Femur (tissue), 1 donor: ENCODE data around the gene RIPOR2.
"Not testable (repeated sequence)": the region's sequence is repeated elsewhere in the genome, so short reads cannot be mapped to it uniquely, and the experiment has no call there.

Source experiments
- DNase-seq: peaks from one replicate; pipeline ENCODE4 v3.0.0-alpha.2; 2017

Gene RIPOR2

DNA sequence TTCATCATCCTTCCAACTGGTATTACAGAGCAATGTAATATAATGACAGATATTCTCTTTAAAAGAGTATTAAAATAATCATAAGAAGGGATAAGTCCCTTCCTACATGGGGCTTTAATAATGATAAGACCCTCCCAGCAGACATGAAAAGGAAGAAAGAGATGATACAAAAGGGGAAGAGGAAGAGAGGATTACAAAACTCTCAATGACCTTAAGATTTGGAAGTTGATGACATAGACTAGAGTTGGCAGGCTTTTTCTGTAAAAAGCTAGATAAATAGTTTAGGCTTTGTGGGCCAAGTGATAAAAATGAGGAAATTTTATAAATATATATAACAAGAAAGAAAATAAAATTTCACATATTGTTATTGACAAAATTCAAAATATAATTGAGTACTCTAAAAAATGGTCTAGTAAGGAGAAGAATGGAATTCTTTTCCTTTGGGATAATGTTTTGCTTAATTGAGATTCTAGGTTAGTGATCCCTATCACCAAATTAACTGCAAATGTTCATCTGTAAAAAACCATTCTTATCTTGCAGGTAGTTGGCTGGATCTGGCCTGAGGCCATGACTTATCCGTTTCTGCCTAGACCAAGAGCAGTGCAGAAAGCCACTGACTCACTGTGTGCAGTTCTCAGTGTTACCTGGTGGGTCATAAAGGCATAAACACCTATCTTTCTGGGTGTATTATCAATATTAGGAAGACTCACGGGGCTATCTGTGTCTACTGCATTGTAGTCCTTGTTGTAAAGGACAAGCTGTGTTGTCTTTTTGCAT lies 11.0 kb downstream of the RIPOR2 start:
- no peak for DNase-seq

DNA sequence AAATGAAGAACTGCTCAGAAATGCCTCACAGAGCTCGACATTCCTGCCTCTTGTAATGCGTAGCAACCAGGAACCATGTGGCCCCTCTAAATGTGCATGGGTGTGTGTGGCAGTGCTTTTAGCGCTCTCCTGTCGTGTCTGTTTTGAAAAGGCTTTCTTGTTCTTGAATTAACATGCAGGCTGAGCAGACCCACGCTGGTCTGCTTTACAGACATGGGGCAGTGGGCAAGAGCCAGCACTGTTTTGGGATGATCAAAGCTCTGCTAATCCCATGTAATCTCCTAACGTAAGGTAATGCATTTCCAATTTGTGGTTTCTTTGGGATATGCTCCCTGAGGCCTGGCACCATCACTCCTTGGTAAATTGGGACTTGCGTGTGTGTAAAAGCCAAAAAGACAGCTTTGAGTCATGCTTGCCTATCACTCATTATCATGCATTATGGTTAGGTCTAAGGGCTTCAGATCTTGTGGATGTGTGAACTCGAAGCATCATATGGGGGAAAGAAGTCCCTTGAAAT lies 11.8 kb downstream of the RIPOR2 start:
- no peak for DNase-seq

DNA sequence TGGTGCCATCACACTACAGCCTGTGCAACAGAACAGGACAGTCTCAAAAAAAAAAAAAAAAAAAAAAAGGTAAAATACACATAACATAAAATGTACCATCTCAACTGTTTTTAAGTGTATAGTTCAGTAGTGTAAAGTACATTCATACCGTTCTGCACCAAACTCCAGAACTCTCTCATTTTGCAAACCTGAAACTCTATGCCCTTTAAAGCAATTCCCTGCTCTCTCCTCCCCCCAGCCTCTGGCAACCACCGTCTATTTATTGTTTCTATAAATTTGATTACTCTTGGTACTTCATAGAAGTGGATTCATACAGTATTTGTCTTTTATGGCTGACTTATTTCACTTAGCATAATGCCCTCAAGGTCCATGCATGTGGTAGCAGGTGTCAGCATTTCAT lies 12.9 kb downstream of the RIPOR2 start:
- no peak for DNase-seq

DNA sequence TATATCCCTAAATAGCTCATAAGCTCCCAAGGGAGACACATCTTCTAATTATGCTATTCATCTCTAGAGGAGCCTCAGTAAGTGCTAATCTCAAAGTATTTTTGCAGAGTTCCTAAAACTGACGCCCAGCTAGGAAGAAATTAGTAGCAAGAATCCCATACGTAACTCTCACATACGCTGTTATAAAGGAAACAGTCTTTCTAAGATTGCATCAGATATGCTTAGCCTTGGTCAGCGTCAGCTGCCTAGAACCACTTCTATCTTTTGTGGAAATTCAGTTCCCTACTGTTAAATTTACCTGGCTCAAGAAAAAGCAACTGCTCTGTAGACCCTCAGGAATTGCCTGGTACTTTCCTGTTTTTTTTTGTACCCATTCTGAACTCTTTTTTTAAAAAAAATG lies 13.6 kb downstream of the RIPOR2 start:
- DNase-seq: no peak

DNA sequence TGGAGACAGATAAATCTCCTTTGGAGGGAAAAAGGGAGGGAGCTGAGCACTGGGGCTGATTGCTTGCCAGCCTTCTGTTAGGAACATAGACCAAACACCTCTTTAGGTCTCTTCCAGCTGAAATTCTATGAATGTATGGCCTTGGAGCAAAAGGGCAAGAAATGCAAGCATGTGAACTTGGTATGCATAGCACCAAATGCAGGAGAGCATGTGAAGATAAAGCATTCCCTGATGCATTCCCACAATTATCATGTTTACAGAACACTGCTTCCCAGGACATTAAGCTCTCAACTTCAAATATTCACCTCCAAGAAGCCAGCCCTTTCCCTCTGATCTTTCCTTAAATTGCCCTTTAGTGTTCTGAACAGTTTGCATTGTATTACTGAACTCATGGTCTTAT lies 15.6 kb downstream of the RIPOR2 start:
- DNase-seq: no peak

DNA sequence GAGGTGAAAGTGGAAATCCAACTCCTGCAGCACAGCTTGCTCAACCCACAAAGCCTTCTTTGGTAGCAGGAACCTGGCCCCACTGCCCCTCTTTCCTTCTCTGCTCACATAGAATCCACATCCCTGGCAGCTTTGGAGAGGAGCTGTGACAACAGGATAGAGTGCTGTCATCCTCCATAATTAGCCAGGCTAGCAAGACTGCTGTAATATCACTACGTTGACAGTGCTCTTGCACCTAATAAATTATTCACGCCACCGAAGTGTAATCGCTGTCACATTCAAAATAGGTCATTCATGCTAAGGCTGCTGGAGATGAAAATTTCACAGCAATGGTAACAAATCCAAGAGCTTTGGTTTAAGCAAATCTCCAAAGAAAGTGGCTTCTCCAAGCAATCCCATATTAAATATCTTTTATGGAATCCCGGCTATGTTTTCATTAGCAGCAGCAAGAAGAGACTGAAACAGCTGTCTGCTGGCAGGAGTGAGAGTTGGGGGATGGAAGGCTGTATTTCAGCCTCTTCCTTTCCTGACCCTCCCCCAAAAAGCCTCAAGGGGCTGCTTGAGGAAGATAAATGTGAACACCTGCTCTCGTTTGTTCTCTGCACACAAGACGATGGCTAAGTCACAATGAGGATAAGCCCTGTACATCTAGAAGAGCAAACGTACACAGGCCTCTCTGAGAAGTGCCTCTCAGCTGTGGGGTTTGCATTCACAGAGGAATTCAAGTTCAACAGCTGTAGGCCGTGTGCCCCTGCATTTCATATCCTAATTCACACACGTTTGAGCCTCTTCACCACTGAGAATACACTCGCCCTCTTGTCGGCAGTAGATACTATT lies 16.5 kb downstream of the RIPOR2 start:
- peak; percentile 76 for DNase-seq

DNA sequence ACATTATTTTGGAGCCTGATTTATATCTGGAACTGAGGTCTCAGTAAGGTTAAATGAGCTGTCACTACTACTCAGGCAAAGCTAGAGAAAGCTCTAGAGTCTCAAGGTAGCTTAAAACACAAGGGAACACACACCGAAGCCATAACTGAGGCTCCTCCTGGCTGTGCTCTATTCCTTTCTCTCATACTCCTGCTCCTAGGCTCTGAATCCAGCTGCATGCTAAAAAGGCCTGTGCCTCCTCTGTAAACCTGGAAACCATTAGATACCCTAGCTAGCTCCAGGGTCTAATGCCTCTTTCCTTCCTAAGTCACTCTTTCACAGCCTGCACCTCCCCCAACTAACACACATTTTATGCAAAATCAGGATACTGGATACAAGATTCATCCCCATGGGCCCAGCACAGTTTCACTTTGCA lies 17.1 kb downstream of the RIPOR2 start:
- no peak for DNase-seq

DNA sequence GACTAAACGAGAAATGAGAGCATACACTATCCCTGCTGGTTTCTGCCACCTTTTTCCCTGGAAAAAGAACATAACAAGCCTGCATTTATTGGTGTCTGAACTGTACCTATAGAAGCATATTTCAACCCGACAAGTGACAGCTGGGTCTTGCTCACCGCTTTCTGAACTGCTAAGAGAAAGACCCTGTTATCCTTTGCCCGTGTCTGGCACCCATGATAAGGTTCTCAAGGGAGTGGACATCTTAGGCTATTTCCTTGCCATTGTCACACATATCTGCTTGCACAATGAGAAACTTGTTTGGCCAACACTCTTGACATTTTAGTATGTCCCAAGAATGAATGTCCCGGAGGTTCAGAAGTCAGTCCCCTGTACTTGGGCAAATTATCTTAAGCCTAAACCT lies 19.3 kb downstream of the RIPOR2 start:
- no peak for DNase-seq

DNA sequence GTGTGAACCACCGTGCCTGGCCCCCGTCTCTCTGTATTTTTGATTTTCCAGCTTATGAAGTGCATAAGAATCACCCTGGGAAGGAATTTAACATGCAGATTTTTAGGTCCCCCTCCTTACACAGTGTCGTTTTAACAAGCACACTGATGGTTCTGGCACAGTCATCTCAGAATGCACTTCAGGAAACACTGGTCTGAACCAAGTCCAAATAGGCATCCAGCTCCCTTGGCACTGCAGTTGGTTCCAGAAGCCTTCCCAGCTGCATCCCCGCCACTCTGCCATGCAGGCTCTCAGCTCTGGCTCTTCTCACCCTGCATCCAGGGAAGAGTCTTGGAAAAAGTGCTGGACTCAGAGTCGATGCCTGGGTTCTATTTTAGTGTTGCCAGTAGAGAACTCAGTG lies 20.1 kb downstream of the RIPOR2 start:
- no peak for DNase-seq

DNA sequence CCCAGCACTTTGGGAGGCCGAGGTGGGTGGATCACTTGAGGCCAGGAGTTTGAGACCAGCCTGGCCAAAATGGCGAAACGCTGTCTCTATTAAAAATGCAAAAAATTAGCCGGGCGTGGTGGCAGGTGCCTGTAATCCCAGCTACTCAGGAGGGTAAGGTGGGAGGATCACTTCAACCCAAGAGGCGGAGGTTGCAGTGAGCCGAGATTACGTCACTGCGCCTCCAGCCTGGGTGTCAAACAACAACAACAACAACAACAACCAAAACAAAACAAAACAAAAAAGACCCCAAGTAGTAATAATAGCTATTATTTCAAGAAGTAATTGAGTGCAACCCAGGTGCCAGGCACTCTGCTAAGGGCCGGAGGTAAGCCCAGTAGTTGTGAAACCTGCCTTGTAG lies 21.7 kb downstream of the RIPOR2 start:
- not testable (repeated sequence) for DNase-seq

DNA sequence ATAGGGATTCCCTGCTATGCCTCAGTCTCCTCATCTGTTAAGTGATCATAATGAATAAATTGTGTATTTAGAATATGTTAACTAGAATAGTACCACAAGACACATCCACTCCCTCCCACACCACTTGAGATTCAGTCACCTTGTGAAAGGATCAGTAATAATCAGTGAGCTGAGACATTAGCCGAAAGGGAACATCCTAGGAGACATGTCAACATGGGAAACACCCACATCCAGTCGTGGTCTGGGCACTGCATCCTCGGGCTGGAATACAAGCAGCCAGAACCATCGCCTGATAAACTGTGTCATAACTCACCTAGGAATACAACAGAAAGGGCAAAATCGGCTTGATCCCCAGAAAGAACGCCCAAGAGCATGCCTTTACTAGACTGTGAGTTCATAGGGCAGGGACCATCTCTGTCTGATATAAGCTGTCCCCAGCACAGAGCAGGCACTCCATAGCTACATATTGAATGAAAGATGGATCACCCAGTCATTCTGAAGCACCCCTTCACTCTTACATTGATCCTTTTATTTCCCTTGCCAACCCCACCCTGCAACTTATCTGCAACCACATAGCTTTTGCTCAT lies 23.9 kb downstream of the RIPOR2 start:
- no peak for DNase-seq

DNA sequence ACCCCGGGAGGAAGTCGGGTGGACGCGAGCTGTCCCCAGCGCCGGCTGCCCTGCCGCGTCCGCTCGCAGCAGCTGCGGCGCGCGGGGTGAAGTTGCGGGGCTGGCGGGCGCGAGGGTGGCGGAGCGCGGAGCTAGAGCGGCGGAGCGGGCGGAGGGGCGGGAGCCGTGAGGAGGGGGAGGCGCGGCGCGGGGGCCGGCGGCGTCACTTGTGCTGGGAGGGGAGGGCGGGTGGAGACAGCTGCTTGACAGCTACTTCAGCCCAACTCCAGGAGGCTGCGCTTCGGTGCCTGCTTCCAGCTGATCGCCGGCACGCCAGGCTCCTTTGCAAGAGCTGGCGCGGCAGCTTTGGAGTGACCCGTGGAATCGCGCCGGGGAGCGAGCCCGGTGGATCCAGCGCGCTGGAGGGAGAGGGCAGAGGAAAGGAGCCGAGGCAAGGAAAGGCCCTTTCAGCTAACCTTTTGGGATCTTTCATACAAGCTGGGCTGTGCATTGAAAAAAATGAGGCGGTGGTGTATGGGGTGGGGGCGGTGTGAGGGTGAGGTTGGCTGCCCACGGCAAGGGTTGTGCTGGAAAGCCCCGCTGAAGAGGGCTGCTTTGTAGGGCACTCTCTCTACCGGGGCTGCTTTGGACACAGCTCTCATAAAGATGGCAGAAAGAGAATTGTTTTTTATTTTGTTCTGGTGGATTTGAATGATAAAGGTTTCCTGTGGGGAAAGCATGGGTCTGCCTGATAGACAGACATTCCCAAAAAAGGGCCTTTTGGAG lies 24.6 kb downstream of the RIPOR2 start:
- peak; percentile 85 for DNase-seq

DNA sequence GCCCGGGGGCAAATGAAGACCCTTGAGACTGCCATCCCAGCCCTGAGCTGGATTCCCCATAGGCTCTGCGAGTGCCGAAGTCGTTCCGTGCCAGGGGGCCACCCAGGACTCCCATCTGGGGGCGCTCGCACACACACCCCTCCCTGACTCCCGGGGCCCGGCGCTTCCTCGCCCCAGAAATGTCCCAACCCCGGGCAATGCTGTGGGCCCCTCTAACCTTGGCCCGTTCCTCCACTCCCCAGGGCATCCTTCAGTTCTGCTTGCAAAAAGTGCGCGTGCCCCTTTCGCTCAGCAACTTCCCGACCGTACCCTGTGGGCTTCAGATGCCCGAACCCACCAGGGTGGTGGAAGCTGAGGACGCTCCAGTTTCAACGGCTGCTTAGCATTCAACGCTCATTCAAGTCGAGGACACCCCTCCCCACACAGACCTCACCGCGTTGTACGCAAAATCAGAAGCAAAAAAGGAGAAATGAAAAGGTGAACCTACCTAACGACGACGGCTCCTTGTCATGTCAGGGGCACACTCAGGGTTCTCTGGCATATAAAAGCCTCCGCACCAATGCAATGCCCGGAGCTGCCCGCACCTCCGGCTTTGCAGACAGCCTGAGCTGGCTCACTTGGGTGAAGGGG lies 25.3 kb downstream of the RIPOR2 start:
- peak; percentile 41 for DNase-seq

DNA sequence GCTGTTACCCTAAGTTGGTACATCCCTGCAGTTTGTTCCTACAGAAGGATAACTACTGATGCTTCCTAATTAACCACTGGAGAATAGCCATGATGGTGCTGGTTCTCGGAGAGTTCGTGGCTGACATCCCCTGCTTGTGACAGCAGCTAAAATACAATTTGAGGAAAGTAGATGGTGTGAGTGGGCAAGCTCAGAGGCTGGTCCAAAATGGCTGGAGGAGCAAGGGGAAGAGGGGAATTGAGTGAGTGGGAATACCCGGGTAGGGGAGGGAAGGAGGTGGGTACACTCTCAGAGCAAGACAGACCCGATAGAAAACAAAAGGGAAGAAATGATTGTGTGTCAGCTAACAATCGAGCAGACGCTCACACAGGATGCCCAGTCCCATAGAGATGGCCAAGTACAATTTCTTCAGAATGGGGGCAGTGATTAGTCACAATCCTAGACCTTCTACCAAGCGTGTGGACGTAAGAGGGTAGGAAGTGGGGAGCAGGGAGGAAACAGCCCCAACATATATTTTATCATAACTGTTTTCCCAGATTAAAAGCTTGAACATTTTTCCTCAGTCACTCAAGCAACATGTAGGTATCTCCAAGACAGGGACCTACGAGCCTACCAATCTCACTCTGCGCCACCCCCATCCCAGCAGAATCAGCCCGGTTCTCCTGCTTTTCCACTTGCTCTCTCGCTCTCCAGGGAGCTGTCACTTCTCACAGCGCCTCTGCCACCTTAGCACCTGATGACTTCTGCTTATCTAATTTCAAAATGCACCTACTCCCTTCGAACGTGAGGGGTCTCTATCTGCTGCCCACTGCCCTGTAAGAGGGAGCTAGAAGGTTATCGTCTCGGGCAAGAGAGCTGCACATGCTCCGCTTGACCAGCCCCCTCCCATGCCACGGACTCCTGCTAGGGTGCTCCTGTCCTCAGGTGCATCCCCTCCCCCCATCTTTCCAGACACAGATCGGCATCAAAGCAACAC lies 26.2 kb downstream of the RIPOR2 start:
- no peak for DNase-seq

DNA sequence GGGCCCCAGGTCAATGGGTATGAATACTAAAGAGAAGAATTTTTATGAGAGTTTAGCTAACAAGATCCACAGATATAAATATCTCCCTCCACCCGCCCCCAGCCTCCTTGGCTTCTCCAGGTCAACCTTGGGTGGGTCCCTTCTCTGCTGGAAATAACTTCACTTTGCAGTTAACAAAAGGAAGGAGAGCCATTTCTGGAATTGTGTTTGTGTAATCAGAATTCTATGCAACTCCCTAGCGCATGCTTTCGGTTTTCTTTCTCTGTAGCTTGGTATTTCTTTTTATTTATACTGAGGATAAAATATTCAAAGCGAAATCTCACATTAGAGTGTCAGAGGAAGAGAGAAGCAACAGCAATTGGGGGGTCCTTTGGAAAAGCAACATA lies 27.1 kb downstream of the RIPOR2 start:
- no peak for DNase-seq

DNA sequence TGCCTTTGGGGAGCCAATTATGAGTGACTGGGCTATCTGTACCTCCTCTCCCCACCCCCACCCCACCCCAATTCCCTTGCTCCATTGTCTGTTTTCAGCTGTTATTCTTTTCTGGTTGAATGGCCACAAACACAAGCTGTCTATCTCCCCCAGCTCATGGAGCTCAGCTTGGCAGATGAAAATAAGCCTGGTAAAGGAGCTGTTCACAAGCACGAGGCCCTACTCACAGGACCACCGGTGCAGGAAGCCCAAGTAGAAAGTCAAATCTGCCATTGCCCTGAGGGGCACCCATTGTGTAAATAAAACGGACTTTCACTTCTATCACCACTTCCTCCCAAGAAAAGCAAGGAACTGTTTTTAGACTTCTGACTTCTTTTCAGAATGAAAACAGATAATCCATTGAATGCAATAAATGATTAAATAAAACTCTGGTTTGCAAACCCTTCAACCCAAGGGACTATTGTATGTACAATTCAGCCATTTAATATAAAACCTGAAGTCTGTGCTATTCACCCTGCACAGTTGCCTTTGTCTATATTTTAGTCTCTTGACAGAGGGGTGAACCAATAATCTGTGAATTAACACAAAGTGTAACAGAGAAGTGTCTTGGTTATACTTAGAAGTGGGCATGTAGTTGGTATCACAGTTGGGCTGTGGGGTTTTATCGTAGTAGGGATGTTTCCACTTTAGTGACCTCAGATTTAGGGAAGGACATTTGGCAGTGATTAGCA lies 27.7 kb downstream of the RIPOR2 start:
- DNase-seq: no peak

DNA sequence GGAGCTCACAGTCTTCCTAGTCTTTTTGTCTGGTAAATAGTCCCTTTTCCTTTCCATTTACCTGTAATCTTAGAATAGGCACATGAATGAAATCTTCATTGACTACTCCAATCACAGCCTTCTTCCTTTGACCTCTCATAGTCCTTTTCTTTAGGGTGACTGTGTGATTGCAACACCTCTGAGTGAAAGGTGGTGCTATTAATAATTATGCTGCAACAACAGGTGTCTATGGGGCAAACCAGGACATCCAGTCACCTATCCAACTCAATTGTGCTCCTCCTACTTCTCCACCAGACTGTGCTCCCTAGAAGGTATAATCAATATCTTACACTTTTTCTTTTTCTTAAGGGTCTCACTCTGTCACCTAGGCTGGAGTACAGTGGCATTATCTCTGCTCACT lies 29.4 kb downstream of the RIPOR2 start:
- DNase-seq: no peak

DNA sequence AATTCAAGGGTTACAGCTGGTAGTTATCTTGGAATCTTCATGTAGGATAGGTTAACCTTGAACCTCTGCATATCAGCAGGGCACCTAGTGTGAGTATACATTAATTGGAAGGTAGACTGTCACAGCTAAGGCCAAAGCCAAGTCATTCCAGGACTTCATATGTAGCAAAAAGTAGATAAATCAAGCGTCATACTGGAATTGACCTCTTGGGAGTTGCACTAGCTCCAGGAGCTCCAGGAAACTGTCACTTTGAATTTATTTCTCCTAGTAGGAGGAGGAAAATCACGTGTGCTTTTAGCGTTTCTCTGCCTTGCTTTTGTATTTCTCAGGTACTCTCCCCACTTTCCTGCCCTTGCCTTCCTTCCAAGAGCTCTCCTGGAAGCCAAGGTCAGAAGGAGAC lies 30.3 kb downstream of the RIPOR2 start:
- no peak for DNase-seq

DNA sequence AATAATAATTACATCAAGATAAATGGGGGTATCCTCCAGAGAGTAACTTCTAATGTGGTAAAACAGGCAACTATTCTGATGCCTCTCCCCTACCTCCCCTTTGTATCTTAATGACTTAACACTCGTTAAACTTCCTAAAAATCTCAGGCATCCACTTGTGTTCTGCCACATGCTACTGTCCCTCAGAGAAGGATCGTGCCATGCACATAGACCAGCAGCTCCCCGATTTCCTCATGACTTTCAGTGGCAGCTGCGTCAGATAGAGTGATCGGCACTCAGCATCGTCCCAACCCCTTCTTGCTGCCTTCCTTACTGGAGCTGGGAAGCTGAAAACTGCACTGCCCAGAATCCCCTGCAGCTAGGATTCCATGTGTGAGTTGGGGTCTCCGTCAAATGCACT lies 32.1 kb downstream of the RIPOR2 start:
- no peak for DNase-seq

DNA sequence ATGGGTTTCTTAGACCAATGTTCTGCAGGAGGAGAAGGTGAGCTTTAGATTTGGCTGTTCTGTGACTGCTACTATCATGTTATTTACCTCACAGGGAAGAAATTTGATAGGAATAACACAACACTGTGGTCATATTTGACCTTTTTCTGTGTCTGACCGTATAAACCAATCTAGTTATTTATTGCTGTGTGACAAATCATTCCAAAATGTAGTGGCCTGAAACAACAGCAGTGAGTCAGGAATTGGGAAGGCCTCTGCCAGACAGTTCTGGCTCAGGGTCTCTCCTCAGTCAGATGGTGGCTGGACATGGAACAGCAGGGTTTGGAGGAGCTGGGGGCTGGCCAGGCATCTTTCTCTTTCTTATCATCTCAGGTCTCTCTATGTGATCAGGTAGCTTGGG lies 33.0 kb downstream of the RIPOR2 start:
- no peak for DNase-seq
